Neural cell (in vitro differentiated cells): Measurements from ENCODE around the gene C7orf25. TPM values are rescaled to one million over a fixed set of nuclear protein-coding genes. Genes with fewer than 3 reads are reported as not detected.

ENCODE experiments used
- H2AFZ ChIP-seq: fragments of 200-600, 300-800 bp; sonication (generic), shearing (Covaris generic); 2 replicates; pipeline ENCODE4 v1.6.0; 2014; ENCODE audit warnings: low read depth, mild to moderate bottlenecking, antibody characterized with exemption, low read length, moderate library complexity
- H3F3A ChIP-seq: fragments of 200-600 bp; shearing (Covaris generic); 2 replicates; pipeline ENCODE4 v1.6.1; 2016; ENCODE audit warnings: mild to moderate bottlenecking, moderate library complexity, mixed read lengths, antibody characterized with exemption, low read length; ENCODE audit not compliant: insufficient read depth, poor library complexity, severe bottlenecking
- H3K27ac ChIP-seq: fragments of 200-600, 300-800 bp; sonication (generic), shearing (Covaris generic); 2 replicates; pipeline ENCODE4 v1.5.1; 2014; ENCODE audit warnings: mild to moderate bottlenecking, low read length, moderate library complexity
- H3K27me3 ChIP-seq: fragments of 300-800, 200-600 bp; sonication (generic), shearing (Covaris generic); 2 replicates; pipeline ENCODE4 v1.6.0; 2014; ENCODE audit warnings: mild to moderate bottlenecking, low read depth, low read length, moderate library complexity; ENCODE audit not compliant: insufficient read depth
- H3K36me3 ChIP-seq: fragments of 300-800, 200-600 bp; sonication (generic), shearing (Covaris generic); 2 replicates; pipeline ENCODE4 v1.5.1; 2014; ENCODE audit warnings: mild to moderate bottlenecking, antibody characterized with exemption, low read length, moderate library complexity; ENCODE audit not compliant: insufficient read depth
- H3K4me2 ChIP-seq: fragments of 300-800, 200-600 bp; sonication (generic), shearing (Covaris generic); 2 replicates; pipeline ENCODE4 v1.6.0; 2014; ENCODE audit warnings: mild to moderate bottlenecking, low read length
- H3K4me3 ChIP-seq: fragments of 300-800, 200-600 bp; sonication (generic), shearing (Covaris generic); 2 replicates; pipeline ENCODE4 v1.5.1; 2014; ENCODE audit warnings: mild to moderate bottlenecking, low read length, moderate library complexity
- H3K79me2 ChIP-seq: fragments of 200-600 bp; shearing (Covaris generic); replicated peaks from 2 replicates; pipeline ENCODE4 v1.6.0; 2014; ENCODE audit warnings: mild to moderate bottlenecking, low read length, moderate library complexity; ENCODE audit not compliant: insufficient read depth
- H3K9ac ChIP-seq: fragments of 300-800, 200-600 bp; sonication (generic), shearing (Covaris generic); 2 replicates; pipeline ENCODE4 v1.6.1; 2016; ENCODE audit warnings: mild to moderate bottlenecking, low read length, mixed read lengths
- H3K9me2 ChIP-seq: fragments of 200-600 bp; shearing (Covaris generic); 2 replicates; pipeline ENCODE4 v1.6.1; 2016; ENCODE audit warnings: mild to moderate bottlenecking, low read length, mixed read lengths; ENCODE audit not compliant: insufficient read depth
- H3K9me3 ChIP-seq: fragments of 200-600, 300-800 bp; sonication (generic), shearing (Covaris generic); 2 replicates; pipeline ENCODE4 v1.6.1; 2016; ENCODE audit warnings: mild to moderate bottlenecking, mixed run types, low read length, moderate library complexity, mixed read lengths
- H4K20me1 ChIP-seq: fragments of 200-600 bp; shearing (Covaris generic); 2 replicates; pipeline ENCODE4 v1.6.1; 2016; ENCODE audit warnings: mild to moderate bottlenecking, mixed run types; ENCODE audit not compliant: insufficient read depth
- EP300 ChIP-seq: fragments of 450-650 bp; conservative IDR thresholded peaks from 2 replicates; pipeline ENCODE4 v1.6.1; 2014; ENCODE audit warnings: antibody characterized with exemption, mild to moderate bottlenecking, moderate library complexity; ENCODE audit not compliant: poor library complexity, severe bottlenecking
- EZH2 ChIP-seq: fragments of 200-600, 300-800 bp; shearing (Covaris generic), sonication (generic); IDR thresholded peaks from 2 replicates; pipeline ENCODE4 v1.6.1; 2014; ENCODE audit warnings: antibody characterized with exemption, low read length, borderline replicate concordance, mild to moderate bottlenecking; ENCODE audit not compliant: insufficient read depth, poor library complexity, severe bottlenecking
- MXI1 ChIP-seq: fragments of 450-650 bp; conservative IDR thresholded peaks from 2 replicates; pipeline ENCODE4 v1.6.1; 2014; ENCODE audit warnings: antibody characterized with exemption, mild to moderate bottlenecking; ENCODE audit not compliant: poor library complexity, severe bottlenecking
- POLR2AphosphoS5 ChIP-seq: IDR thresholded peaks from 2 replicates; pipeline ENCODE4 v1.6.1; 2012
- RAD21 ChIP-seq: fragments of 450-650 bp; conservative IDR thresholded peaks from 2 replicates; pipeline ENCODE4 v1.6.1; 2014; ENCODE audit warnings: antibody characterized with exemption, mild to moderate bottlenecking, moderate library complexity
- SMC3 ChIP-seq: fragments of 450-650 bp; conservative IDR thresholded peaks from 2 replicates; pipeline ENCODE4 v1.6.1; 2014; ENCODE audit warnings: antibody characterized with exemption, mild to moderate bottlenecking, moderate library complexity; ENCODE audit not compliant: poor library complexity
- TAF1 ChIP-seq: IDR thresholded peaks from 2 replicates; pipeline ENCODE4 v1.6.1; 2012; ENCODE audit warnings: low read depth
- polyA plus RNA-seq: library from polyadenylated mRNA; depleted of rRNA; stranded (reverse); fragments of >200 nt; gene quantifications from 2 replicates; pipeline ENCODE4 v1.2.3, GENCODE V29; 2014
- TF ChIP-seq, protein P1 (sequence below): IDR thresholded peaks from 2 replicates; pipeline ENCODE4 v1.6.1; 2012; ENCODE audit warnings: borderline replicate concordance
- TF ChIP-seq, protein P2 (sequence below): fragments of 450-650 bp; IDR thresholded peaks from 2 replicates; pipeline ENCODE4 v1.5.1; 2014; ENCODE audit warnings: antibody characterized with exemption, mild to moderate bottlenecking, moderate library complexity; ENCODE audit not compliant: poor library complexity, severe bottlenecking

The C7orf25 gene
- polyA plus RNA-seq, 1 donor from 2014 or later: 3.9 TPM

DNA sequence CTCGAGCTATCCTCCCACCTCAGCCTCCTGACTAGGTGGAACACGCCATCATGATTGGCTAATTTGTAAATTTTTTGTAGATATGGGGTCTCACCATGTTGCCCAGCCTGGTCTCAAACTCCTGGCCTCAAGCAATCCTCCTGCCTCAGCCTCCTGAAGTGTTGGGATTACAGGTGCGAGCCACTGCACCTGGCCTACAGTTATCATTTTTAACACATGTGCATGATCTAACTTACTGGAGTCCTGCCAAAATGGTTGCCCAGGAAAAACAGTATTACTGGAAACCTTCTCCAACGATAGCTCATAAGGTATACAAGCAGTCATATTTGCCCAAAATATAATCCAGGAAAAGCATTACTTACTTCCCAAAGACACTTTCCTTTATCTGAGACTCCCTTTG, 40.5 kb upstream of the C7orf25 start:
- H2AFZ ChIP-seq: no peak overlapping the region
- H3K9ac ChIP-seq: no peak overlapping the region
- no peaks in the 10 kb centered on the region for H3K36me3 ChIP-seq
- H3K27me3 ChIP-seq: no peaks in the 10 kb centered on the region
- H4K20me1 ChIP-seq: no peaks in the 10 kb centered on the region
- TF ChIP-seq, protein P1, sequence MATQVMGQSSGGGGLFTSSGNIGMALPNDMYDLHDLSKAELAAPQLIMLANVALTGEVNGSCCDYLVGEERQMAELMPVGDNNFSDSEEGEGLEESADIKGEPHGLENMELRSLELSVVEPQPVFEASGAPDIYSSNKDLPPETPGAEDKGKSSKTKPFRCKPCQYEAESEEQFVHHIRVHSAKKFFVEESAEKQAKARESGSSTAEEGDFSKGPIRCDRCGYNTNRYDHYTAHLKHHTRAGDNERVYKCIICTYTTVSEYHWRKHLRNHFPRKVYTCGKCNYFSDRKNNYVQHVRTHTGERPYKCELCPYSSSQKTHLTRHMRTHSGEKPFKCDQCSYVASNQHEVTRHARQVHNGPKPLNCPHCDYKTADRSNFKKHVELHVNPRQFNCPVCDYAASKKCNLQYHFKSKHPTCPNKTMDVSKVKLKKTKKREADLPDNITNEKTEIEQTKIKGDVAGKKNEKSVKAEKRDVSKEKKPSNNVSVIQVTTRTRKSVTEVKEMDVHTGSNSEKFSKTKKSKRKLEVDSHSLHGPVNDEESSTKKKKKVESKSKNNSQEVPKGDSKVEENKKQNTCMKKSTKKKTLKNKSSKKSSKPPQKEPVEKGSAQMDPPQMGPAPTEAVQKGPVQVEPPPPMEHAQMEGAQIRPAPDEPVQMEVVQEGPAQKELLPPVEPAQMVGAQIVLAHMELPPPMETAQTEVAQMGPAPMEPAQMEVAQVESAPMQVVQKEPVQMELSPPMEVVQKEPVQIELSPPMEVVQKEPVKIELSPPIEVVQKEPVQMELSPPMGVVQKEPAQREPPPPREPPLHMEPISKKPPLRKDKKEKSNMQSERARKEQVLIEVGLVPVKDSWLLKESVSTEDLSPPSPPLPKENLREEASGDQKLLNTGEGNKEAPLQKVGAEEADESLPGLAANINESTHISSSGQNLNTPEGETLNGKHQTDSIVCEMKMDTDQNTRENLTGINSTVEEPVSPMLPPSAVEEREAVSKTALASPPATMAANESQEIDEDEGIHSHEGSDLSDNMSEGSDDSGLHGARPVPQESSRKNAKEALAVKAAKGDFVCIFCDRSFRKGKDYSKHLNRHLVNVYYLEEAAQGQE: no peak
- TF ChIP-seq SMC3 (no peak), EZH2 (no peak), EP300 (no peak), MXI1 (no peak), TAF1 (no peak), POLR2AphosphoS5 (no peak), RAD21 (no peak)
- TF ChIP-seq, protein P2, sequence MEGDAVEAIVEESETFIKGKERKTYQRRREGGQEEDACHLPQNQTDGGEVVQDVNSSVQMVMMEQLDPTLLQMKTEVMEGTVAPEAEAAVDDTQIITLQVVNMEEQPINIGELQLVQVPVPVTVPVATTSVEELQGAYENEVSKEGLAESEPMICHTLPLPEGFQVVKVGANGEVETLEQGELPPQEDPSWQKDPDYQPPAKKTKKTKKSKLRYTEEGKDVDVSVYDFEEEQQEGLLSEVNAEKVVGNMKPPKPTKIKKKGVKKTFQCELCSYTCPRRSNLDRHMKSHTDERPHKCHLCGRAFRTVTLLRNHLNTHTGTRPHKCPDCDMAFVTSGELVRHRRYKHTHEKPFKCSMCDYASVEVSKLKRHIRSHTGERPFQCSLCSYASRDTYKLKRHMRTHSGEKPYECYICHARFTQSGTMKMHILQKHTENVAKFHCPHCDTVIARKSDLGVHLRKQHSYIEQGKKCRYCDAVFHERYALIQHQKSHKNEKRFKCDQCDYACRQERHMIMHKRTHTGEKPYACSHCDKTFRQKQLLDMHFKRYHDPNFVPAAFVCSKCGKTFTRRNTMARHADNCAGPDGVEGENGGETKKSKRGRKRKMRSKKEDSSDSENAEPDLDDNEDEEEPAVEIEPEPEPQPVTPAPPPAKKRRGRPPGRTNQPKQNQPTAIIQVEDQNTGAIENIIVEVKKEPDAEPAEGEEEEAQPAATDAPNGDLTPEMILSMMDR: no peak
- no peak overlapping the region for H3K27ac ChIP-seq
- no peaks in the 10 kb centered on the region for H3F3A ChIP-seq
- no peak overlapping the region for H3K4me2 ChIP-seq
- H3K4me3 ChIP-seq: no peak overlapping the region
- H3K9me2 ChIP-seq: no peaks in the 10 kb centered on the region
- no peaks in the 10 kb centered on the region for H3K9me3 ChIP-seq
- no peaks in the 10 kb centered on the region for H3K79me2 ChIP-seq

DNA sequence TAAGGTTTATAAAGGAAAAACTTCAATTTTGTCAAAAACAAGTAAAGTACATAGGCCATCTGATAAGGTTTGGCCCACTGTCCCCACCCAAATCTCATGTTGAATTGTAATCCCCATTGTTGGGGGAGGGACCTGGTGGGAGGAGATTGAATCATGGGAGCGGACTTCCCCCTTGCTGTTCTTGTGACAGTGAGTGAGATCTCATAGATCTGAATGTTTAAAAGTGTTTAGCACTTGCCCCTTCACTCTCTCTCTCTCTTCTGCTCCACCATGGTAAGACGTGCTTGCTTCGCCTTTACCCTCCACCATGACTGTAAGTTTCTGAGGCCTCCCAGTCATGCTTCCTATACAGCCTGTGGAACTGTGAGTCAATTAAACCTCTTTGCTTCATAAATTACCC, 38.5 kb upstream of the C7orf25 start:
- no peaks in the 10 kb centered on the region for H3K9me2 ChIP-seq
- H3K27me3 ChIP-seq: no peaks in the 10 kb centered on the region
- no peak overlapping the region for H3K27ac ChIP-seq
- no peak overlapping the region for H2AFZ ChIP-seq
- no peak for TF ChIP-seq EP300
- TF ChIP-seq, protein P2: no peak
- TF ChIP-seq TAF1: no peak
- no peak for TF ChIP-seq EZH2
- TF ChIP-seq SMC3: no peak
- no peak for TF ChIP-seq MXI1
- TF ChIP-seq RAD21: no peak
- no peak for TF ChIP-seq POLR2AphosphoS5
- TF ChIP-seq, protein P1: no peak
- no peaks in the 10 kb centered on the region for H3K36me3 ChIP-seq
- no peak overlapping the region for H3K4me3 ChIP-seq
- no peaks in the 10 kb centered on the region for H3K79me2 ChIP-seq
- no peak overlapping the region for H3K4me2 ChIP-seq
- H3K9ac ChIP-seq: no peak overlapping the region
- no peaks in the 10 kb centered on the region for H3F3A ChIP-seq
- no peaks in the 10 kb centered on the region for H4K20me1 ChIP-seq
- H3K9me3 ChIP-seq: no peaks in the 10 kb centered on the region
